Astrocyte (in vitro differentiated cells and primary cell): ENCODE data around the gene ACSBG1. TPM values are rescaled to one million over a fixed set of nuclear protein-coding genes. Genes with fewer than 3 reads are reported as not detected.

Source experiments
- DNase-seq: peaks from one replicate; pipeline ENCODE4 v3.0.0-alpha.2; 2010; ENCODE audit warnings: low read depth
- FAIRE-seq: peaks from 2 replicates; lab custom pipeline; 2011; peaks lifted over from hg19 to GRCh38; lab: Jason Lieb, UNC
- H2AFZ ChIP-seq: 2 replicates; pipeline ENCODE4 v1.6.0; 2012; ENCODE audit warnings: low read depth, low read length, inconsistent platforms
- H3K27ac ChIP-seq: 2 replicates; pipeline ENCODE4 v1.5.1; 2011; ENCODE audit warnings: low read depth, low read length, inconsistent platforms
- H3K27me3 ChIP-seq: 2 replicates; pipeline ENCODE4 v1.6.0; 2011; ENCODE audit warnings: low read length, inconsistent platforms; ENCODE audit not compliant: insufficient read depth
- H3K36me3 ChIP-seq: 2 replicates; pipeline ENCODE4 v1.5.1; 2011; ENCODE audit warnings: low read length, inconsistent platforms; ENCODE audit not compliant: insufficient read depth
- H3K4me1 ChIP-seq: 2 replicates; pipeline ENCODE4 v1.5.1; 2011; ENCODE audit warnings: low read length, inconsistent platforms; ENCODE audit not compliant: insufficient read depth
- H3K4me2 ChIP-seq: 2 replicates; pipeline ENCODE4 v1.6.0; 2012; ENCODE audit warnings: low read length, inconsistent platforms
- H3K4me3 ChIP-seq: 2 replicates; pipeline ENCODE4 v1.5.1; 2011; ENCODE audit warnings: low read depth, mild to moderate bottlenecking, low read length, inconsistent platforms; ENCODE audit not compliant: insufficient read depth
- H3K79me2 ChIP-seq: 2 replicates; pipeline ENCODE4 v1.6.0; 2012; ENCODE audit warnings: mild to moderate bottlenecking, low read length, inconsistent platforms; ENCODE audit not compliant: insufficient read depth
- H3K9ac ChIP-seq: 2 replicates; pipeline ENCODE4 v1.6.0; 2012; ENCODE audit warnings: mild to moderate bottlenecking, low read length, inconsistent platforms
- H3K9me3 ChIP-seq: 2 replicates; pipeline ENCODE4 v1.5.1; 2012; ENCODE audit warnings: low read depth, mild to moderate bottlenecking, low read length, inconsistent platforms; ENCODE audit not compliant: insufficient read depth
- H4K20me1 ChIP-seq: 2 replicates; pipeline ENCODE4 v1.6.0; 2012; ENCODE audit warnings: low read length, inconsistent platforms; ENCODE audit not compliant: insufficient read depth
- H3K27ac Mint-ChIP-seq: one replicate; pipeline ENCODE4 v1.8.0; 2021; ENCODE audit warnings: mild to moderate bottlenecking, mixed read lengths; ENCODE audit not compliant: unreplicated experiment
- H3K27me3 Mint-ChIP-seq: one replicate; pipeline ENCODE4 v1.8.0; 2021; ENCODE audit warnings: low read depth, mixed read lengths; ENCODE audit not compliant: unreplicated experiment
- H3K36me3 Mint-ChIP-seq: one replicate; pipeline ENCODE4 v1.8.0; 2021; ENCODE audit warnings: low read depth, mixed read lengths; ENCODE audit not compliant: unreplicated experiment
- H3K4me1 Mint-ChIP-seq: one replicate; pipeline ENCODE4 v1.8.0; 2021; ENCODE audit warnings: low read depth, mixed read lengths; ENCODE audit not compliant: unreplicated experiment
- H3K4me3 Mint-ChIP-seq: one replicate; pipeline ENCODE4 v1.8.0; 2021; ENCODE audit warnings: mild to moderate bottlenecking, moderate library complexity, mixed read lengths; ENCODE audit not compliant: unreplicated experiment
- H3K9me3 Mint-ChIP-seq: one replicate; pipeline ENCODE4 v1.8.0; 2021; ENCODE audit warnings: mild to moderate bottlenecking, mixed read lengths; ENCODE audit not compliant: unreplicated experiment
- CTCF ChIP-seq: IDR thresholded peaks from 2 replicates; pipeline ENCODE4 v1.5.1; 2011; ENCODE audit warnings: low read depth, mild to moderate bottlenecking, inconsistent platforms, low read length, moderate library complexity; ENCODE audit not compliant: insufficient read depth
- EZH2 ChIP-seq: IDR thresholded peaks from 2 replicates; pipeline ENCODE4 v1.6.1; 2012; ENCODE audit warnings: mild to moderate bottlenecking, low read length, inconsistent platforms; ENCODE audit not compliant: insufficient read depth
- total RNA-seq: library from RNA; stranded (reverse); gene quantifications from 2 replicates; pipeline ENCODE4 v1.2.1, GENCODE V29; 2021

Gene ACSBG1
- total RNA-seq, 1 donor from 2014 or later: not detected

GRCh38 chr15:78223396-78224022 lies 10.9 kb downstream of the ACSBG1 start:
- no peak overlapping the region for H3K27ac ChIP-seq
- peaks cover 4% of the 10 kb centered on the region for H3K27me3 ChIP-seq
- H2AFZ ChIP-seq: no peak overlapping the region
- no peaks in the 10 kb centered on the region for H3K36me3 Mint-ChIP-seq
- H3K4me2 ChIP-seq: no peak overlapping the region
- FAIRE-seq (no peak), DNase-seq (no peak)
- no peak overlapping the region for H3K9ac ChIP-seq
- no peaks in the 10 kb centered on the region for H3K4me1 ChIP-seq
- no peak overlapping the region for H3K27ac Mint-ChIP-seq
- H3K79me2 ChIP-seq: no peaks in the 10 kb centered on the region
- H3K9me3 ChIP-seq: no peaks in the 10 kb centered on the region
- no peaks in the 10 kb centered on the region for H3K9me3 Mint-ChIP-seq
- TF ChIP-seq CTCF (no peak), EZH2 (no peak)
- H3K4me3 ChIP-seq: no peak overlapping the region
- H4K20me1 ChIP-seq: no peaks in the 10 kb centered on the region
- peaks cover 4% of the 10 kb centered on the region for H3K27me3 Mint-ChIP-seq
- no peak overlapping the region for H3K4me3 Mint-ChIP-seq
- H3K36me3 ChIP-seq: no peaks in the 10 kb centered on the region
- peaks cover 4% of the 10 kb centered on the region for H3K4me1 Mint-ChIP-seq

GRCh38 chr15:78222745-78223395 lies 11.5 kb downstream of the ACSBG1 start:
- DNase-seq (no peak), FAIRE-seq (no peak)
- Histone ChIP-seq H3K79me2 (no peaks in the 10 kb centered on the region), H3K4me3 (no peak overlapping the region), H3K4me1 (no peaks in the 10 kb centered on the region), H3K27me3 (peaks cover 5% of the 10 kb centered on the region), H3K36me3 (no peaks in the 10 kb centered on the region), H3K9me3 (no peaks in the 10 kb centered on the region), H2AFZ (no peak overlapping the region), H4K20me1 (no peaks in the 10 kb centered on the region), H3K4me2 (no peak overlapping the region), H3K27ac (no peak overlapping the region), H3K9ac (no peak overlapping the region)
- H3K4me3 Mint-ChIP-seq: no peak overlapping the region
- no peak overlapping the region for H3K27ac Mint-ChIP-seq
- TF ChIP-seq EZH2 (no peak), CTCF (no peak)
- peaks cover 4% of the 10 kb centered on the region for H3K4me1 Mint-ChIP-seq
- peaks cover 4% of the 10 kb centered on the region for H3K27me3 Mint-ChIP-seq
- no peaks in the 10 kb centered on the region for H3K36me3 Mint-ChIP-seq
- no peaks in the 10 kb centered on the region for H3K9me3 Mint-ChIP-seq

- H3K27ac ChIP-seq: no peak overlapping the region
- peaks cover 4% of the 10 kb centered on the region for H3K4me1 Mint-ChIP-seq
- no peak overlapping the region for H3K4me3 ChIP-seq
- peaks cover 3% of the 10 kb centered on the region for H3K36me3 Mint-ChIP-seq
- no peaks in the 10 kb centered on the region for H4K20me1 ChIP-seq
- no peak overlapping the region for H3K27ac Mint-ChIP-seq
- peaks cover 4% of the 10 kb centered on the region for H3K27me3 Mint-ChIP-seq
- no peak for DNase-seq
- no peak overlapping the region for H3K9ac ChIP-seq
- H3K36me3 ChIP-seq: no peaks in the 10 kb centered on the region
- H3K79me2 ChIP-seq: no peaks in the 10 kb centered on the region
- no peak overlapping the region for H3K4me3 Mint-ChIP-seq
- H2AFZ ChIP-seq: no peak overlapping the region
- no peak for FAIRE-seq
- H3K9me3 Mint-ChIP-seq: no peaks in the 10 kb centered on the region
- TF ChIP-seq CTCF (no peak), EZH2 (no peak)
- H3K9me3 ChIP-seq: no peaks in the 10 kb centered on the region
- peaks cover 6% of the 10 kb centered on the region for H3K27me3 ChIP-seq
- H3K4me2 ChIP-seq: no peak overlapping the region
- no peaks in the 10 kb centered on the region for H3K4me1 ChIP-seq
Observed at GRCh38 chr15:78220713-78221112, 13.7 kb downstream of the ACSBG1 start.
